Mammary epithelial cell (primary cell): ENCODE results near the gene CIBAR2.

Source experiments
- CTCF ChIP-seq, 2 donors: IDR thresholded peaks in 1 of 2; conservative IDR thresholded peaks in 1 of 2; 2 replicates each; pipeline ENCODE4 v1.5.1; 2011 to 2012; ENCODE audit warnings: inconsistent platforms in 2 of 2, low read length in 2 of 2, mild to moderate bottlenecking in 2 of 2, control low read depth in 1 of 2, low read depth in 1 of 2; ENCODE audit not compliant: insufficient read depth in 1 of 2; ENCODE audit errors: extremely low read depth in 1 of 2
- EZH2 ChIP-seq: IDR thresholded peaks from 2 replicates; pipeline ENCODE4 v1.6.1; 2012; ENCODE audit warnings: low read length, inconsistent platforms, borderline replicate concordance

GRCh38 chr16:85094812-85095211 is 17.5 kb downstream of the CIBAR2 start:
- TF ChIP-seq CTCF (conservative IDR thresholded peaks at IDR 0.05 in 1 of 2, IDR thresholded peaks at IDR 0.05 in 1 of 2; ENCODE audit: extremely low read depth in 1 of 2, insufficient read depth in 1 of 2, low read depth in 1 of 2, low read length in 2 of 2) (no peak), EZH2 (no peak)
